ENCODE results near the gene NDFIP1.

NDFIP1 gene

GRCh38 chr5:142104491-142104890 is 4.1 kb upstream of the NDFIP1 start:
- H3K4me3 ChIP-seq (ENCODE audit: low read depth, low read length) = no peak overlapping the region
- ChIA-PET CTCF (interaction anchor here (1.1 kb wide), 1 partner anchor 9 kb away, joined by 3 read pairs; no protein-coding TSS in a partner anchor), POLR2A (no interaction called here)
- DNase-seq (ENCODE audit: low read depth, low spot score) = no peak
- no peak for TF ChIP-seq CTCF (IDR thresholded peaks at IDR 0.05; ENCODE audit: insufficient read depth, low read length, missing control alignments)

- ChIA-PET POLR2A (no interaction called here), CTCF (interaction anchor here (1.9 kb wide), 1 partner anchor 92 kb away, joined by 7 read pairs; no protein-coding TSS in a partner anchor)
- no peak for TF ChIP-seq CTCF (IDR thresholded peaks at IDR 0.05; ENCODE audit: insufficient read depth, low read length, missing control alignments)
- no peak overlapping the region for H3K4me3 ChIP-seq (ENCODE audit: low read depth, low read length)
- no peak for DNase-seq (ENCODE audit: low read depth, low spot score)
Observed at GRCh38 chr5:142106061-142106460, 2.5 kb upstream of the NDFIP1 start.

GRCh38 chr5:142107036-142107735 is 1.4 kb upstream of the NDFIP1 start:
- no peak overlapping the region for H3K4me3 ChIP-seq (ENCODE audit: low read depth, low read length)
- TF ChIP-seq CTCF (IDR thresholded peaks at IDR 0.05; ENCODE audit: insufficient read depth, low read length, missing control alignments) = no peak
- ChIA-PET CTCF (interaction anchor here (0.7 to 2.1 kb wide), 5 partner anchors 10 to 440 kb away, joined by 3 to 7 read pairs (median 3); no protein-coding TSS in a partner anchor), POLR2A (no interaction called here)
- no peak for DNase-seq (ENCODE audit: low read depth, low spot score)

- CTCF ChIA-PET = interaction anchor here (0.7 to 2.1 kb wide), 5 partner anchors 9 to 439 kb away, joined by 3 to 7 read pairs (median 3); no protein-coding TSS in a partner anchor
- peak overlapping the region; percentile 74 for H3K4me3 ChIP-seq (ENCODE audit: low read depth, low read length)
- no peak for DNase-seq (ENCODE audit: low read depth, low spot score)
- POLR2A ChIA-PET = interaction anchor here (0.5 kb wide), 1 partner anchor 328 kb away, joined by 5 read pairs; no protein-coding TSS in a partner anchor
- no peak for TF ChIP-seq CTCF (IDR thresholded peaks at IDR 0.05; ENCODE audit: insufficient read depth, low read length, missing control alignments)
Observed at GRCh38 chr5:142107736-142108431, 695 bp upstream of the NDFIP1 start.

GRCh38 chr5:142109331-142110045 is 909 bp downstream of the NDFIP1 start:
- CTCF ChIA-PET = interaction anchor here (0.8 to 2.2 kb wide), 3 partner anchors 33 to 149 kb away, joined by 3 to 14 read pairs (median 3); partner anchors contain the start of gene GNPDA1

More at GRCh38 chr5:142109331-142110045, 909 bp downstream of the NDFIP1 start:
- H3K4me3 ChIP-seq (ENCODE audit: low read depth, low read length) = peak overlapping the region; percentile 74
- TF ChIP-seq CTCF (IDR thresholded peaks at IDR 0.05; ENCODE audit: insufficient read depth, low read length, missing control alignments) = no peak
- POLR2A ChIA-PET = interaction anchor here (0.7 to 1.8 kb wide), 3 partner anchors 97 to 781 kb away, joined by 3 to 5 read pairs (median 3); partner anchors contain the start of genes GNPDA1 and RNF14
- no peak for DNase-seq (ENCODE audit: low read depth, low spot score)
